Sigmoid colon (tissue), 4 donors: ENCODE measurements around the gene ZNF764.
"Not testable (repeated sequence)": the region's sequence is repeated elsewhere in the genome, so short reads cannot be mapped to it uniquely, and the experiment has no call there.

Source experiments
- CTCF ChIP-seq, 4 experiments: fragments of 450-650 bp in 3 of 4; fragments of 200-600 bp in 1 of 4; IDR thresholded peaks; one replicate each; pipeline ENCODE4 v1.5.1; 2016 to 2019; ENCODE audit warnings: antibody characterized with exemption in 4 of 4, mild to moderate bottlenecking in 3 of 4, moderate library complexity in 2 of 4
- POLR2A ChIP-seq, 2 donors: fragments of 450-650 bp; IDR thresholded peaks; one replicate each; pipeline ENCODE4 v1.6.1; 2016; ENCODE audit warnings: antibody characterized with exemption in 2 of 2, mild to moderate bottlenecking in 2 of 2, moderate library complexity in 2 of 2
- POLR2AphosphoS5 ChIP-seq, 4 donors: sonication (generic); formaldehyde crosslinking; IDR thresholded peaks; one replicate each; pipeline ENCODE4 v1.6.1; 2017; ENCODE audit warnings: antibody characterized with exemption in 4 of 4

GRCh38 chr16:30540916-30541464, 17.2 kb downstream of the ZNF764 start:
- TF ChIP-seq CTCF, POLR2AphosphoS5, POLR2A (IDR thresholded peaks at IDR 0.05): not testable (repeated sequence)
